ENCODE measurements around the gene NSUN6.

DNA sequence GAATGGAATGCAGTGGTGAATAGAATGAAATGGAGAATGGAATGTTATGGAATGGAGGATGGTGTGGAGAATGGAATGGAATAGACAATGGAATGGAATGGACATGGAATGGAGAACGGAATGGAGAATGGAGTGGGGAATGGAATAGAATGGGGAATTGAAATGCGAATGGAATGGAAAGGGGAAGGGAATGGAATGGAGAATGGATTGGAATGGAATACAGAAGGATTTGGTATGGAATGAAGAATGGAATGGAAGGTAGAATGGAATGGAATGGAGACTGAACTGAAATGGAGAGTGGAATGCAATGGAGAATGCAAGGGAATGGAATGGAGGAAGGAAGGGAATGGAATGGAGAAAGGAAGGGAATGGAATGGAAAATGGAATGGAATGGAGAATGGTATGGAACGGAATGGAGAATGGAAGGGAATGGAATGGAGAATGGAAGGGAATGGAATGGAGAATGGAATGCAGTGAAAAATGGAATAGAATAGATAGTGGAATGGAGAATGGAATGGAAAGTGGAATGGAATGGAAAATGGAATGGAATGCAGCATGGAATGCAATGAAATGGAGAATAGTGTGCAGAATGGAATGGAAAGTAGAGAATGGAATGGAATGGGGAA is 94.8 kb downstream of the NSUN6 start:
- TF ChIP-seq POLR2A (IDR thresholded peaks at IDR 0.05; ENCODE audit: low read length) (no peak), GATA1 (IDR thresholded peaks at IDR 0.05; ENCODE audit: low read depth, low read length) (no peak)

Measured in erythroblast (primary cell).